GM12801 (cell line): ENCODE measurements around the gene ZNF618.

Experiments
- TF ChIP-seq, protein P1 (sequence below): IDR thresholded peaks from one replicate; pipeline ENCODE4 v1.5.1; 2011; ENCODE audit warnings: control low read depth; ENCODE audit not compliant: insufficient read length; ENCODE audit errors: extremely low read depth

The ZNF618 gene

DNA sequence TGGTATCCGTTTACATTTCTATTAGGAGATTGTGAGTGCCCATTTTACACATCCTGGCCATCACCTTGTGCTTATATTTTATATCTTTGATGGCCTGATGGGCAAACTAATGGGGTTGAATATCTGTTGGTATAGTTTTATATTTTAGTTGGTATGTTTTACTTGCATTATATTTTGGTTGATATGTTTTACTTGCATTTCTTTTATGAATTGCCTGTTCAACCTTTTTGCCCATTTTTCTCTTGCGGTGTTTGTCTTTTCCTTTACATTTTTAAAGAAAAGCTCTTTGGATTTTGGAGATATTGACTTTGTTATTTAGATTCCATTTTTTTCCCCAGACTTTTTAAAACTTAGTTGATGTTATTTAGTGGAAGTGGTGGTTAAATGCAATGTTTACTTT, 14.6 kb downstream of the ZNF618 start:
- TF ChIP-seq, protein P1, sequence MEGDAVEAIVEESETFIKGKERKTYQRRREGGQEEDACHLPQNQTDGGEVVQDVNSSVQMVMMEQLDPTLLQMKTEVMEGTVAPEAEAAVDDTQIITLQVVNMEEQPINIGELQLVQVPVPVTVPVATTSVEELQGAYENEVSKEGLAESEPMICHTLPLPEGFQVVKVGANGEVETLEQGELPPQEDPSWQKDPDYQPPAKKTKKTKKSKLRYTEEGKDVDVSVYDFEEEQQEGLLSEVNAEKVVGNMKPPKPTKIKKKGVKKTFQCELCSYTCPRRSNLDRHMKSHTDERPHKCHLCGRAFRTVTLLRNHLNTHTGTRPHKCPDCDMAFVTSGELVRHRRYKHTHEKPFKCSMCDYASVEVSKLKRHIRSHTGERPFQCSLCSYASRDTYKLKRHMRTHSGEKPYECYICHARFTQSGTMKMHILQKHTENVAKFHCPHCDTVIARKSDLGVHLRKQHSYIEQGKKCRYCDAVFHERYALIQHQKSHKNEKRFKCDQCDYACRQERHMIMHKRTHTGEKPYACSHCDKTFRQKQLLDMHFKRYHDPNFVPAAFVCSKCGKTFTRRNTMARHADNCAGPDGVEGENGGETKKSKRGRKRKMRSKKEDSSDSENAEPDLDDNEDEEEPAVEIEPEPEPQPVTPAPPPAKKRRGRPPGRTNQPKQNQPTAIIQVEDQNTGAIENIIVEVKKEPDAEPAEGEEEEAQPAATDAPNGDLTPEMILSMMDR = no peak

DNA sequence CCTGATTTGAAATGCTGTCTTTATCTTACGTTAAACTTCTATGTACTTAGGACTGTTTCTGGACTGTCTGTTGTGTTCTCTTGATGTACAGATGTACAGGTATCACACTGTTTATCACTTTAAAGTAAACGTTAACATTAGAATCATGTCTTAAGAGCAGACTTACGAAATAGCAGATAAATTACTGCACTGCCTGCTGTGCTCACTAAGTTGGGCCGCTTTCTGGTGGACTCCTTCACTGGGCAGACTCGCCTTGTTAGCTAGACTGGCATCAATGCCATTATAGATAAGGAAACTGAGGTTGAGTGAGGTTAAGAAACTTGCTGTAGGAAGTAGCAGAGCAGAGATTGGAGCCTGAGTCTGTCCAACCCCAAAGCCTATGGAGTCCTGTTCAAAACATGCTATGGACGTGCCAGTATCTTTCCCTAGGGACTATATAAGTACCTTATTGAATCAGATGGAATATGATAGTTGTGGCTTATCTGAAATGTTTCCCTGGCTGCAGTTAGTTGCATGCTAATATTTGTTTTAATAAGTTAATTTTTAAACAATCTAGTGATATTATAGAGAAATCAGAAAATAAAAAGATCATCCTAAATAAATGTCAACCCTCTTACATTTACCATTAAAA, 16.9 kb downstream of the ZNF618 start:
- TF ChIP-seq, protein P1 = no peak

GRCh38 chr9:113894166-113894565, 18.1 kb downstream of the ZNF618 start:
- TF ChIP-seq, protein P1 = no peak

- TF ChIP-seq, protein P1 = no peak
Measured at GRCh38 chr9:113895526-113895925, 19.4 kb downstream of the ZNF618 start.

GRCh38 chr9:113896713-113897112, 20.6 kb downstream of the ZNF618 start:
- TF ChIP-seq, protein P1 = no peak

- TF ChIP-seq, protein P1 = no peak
Measured at GRCh38 chr9:113898151-113898550, 22.0 kb downstream of the ZNF618 start.

DNA sequence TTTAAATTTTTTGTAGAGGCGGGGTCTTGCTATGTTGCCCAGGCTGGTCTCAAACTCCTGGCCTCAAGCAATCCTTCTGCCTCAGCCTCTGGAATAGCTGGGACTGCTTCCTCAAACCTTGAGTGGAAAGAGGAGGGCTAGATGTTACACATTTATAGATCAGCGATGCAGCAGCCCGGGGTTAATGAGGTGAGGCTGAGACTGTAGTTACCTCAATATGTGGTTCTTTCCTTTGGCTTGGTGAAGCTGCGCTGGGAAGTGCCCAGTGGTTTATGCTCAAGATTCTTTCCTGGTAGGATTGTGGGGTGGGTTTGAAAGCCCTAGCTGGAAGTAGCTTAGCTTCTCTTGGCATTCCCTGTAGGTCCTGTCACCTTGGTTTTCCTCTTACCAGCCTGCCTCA, 22.5 kb downstream of the ZNF618 start:
- TF ChIP-seq, protein P1 = no peak

GRCh38 chr9:113899205-113899604, 23.1 kb downstream of the ZNF618 start:
- TF ChIP-seq, protein P1 = no peak
